Colon (tissue), 2 donors: Measurements from ENCODE around the gene EYA2.

ENCODE experiments used
- FAIRE-seq: peaks from 2 replicates; lab custom pipeline; 2012; peaks lifted over from hg19 to GRCh38; lab: Jason Lieb, UNC
- donor health status: control.
- donor health status: control.

EYA2 gene

DNA sequence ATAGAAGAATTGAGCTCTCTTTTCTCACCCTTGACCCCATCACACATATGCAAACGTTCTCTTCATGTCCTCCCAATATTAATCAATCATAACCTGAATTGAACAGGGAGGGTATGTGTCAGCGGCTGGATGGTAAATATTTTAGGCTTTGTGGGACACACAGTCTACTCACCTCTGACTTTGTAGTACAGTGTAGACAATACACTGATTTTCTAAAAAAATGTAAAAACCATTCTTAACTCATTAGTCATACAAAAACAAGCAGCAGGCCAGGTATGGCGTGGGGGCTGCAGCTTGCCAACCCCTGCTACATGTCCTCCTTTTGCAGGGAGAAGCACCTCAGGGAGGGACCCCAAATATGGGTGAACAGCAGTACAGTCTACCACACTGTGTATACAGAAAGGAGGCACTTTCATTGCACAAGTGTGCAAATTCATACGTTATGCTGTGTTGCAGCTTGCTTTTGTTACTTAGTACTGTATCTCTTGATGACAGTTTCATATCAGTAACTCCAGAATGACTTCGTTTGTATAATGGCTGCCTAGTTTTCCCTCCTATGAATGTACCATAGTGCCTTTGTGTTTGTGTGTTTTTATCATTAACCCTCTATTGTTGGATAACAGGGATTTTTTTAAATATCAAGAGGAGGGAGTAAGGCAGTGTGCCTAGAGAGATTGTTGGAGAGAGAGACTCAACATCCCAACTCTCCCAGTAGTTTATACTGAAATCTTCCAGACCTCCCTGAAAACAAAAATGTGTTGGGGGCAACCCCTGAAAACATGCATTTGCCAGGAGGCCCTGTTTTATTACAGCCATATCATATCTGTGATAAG lies 247.5 kb downstream of the EYA2 start:
- no peak for FAIRE-seq

DNA sequence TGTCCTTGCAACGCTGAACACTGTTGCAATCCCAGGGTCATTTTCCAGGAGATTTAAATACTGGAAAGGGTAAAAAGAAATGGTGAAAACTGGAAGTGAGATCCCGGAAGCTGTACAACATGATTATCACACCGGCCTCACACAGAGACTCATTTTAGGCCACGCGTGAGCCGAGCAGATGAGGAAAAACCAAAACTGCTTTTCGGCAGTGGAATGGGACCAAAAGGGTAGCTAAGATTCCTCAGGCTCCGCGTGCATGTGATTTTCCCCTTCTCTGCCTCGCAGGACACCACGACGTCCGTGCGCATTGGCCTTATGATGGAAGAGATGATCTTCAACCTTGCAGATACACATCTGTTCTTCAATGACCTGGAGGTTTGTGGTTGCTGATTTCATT lies 248.1 kb downstream of the EYA2 start:
- no peak for FAIRE-seq

- no peak for FAIRE-seq
These were observed 249.0 kb downstream of the EYA2 start for GRCh38 chr20:47143657-47144056.

DNA sequence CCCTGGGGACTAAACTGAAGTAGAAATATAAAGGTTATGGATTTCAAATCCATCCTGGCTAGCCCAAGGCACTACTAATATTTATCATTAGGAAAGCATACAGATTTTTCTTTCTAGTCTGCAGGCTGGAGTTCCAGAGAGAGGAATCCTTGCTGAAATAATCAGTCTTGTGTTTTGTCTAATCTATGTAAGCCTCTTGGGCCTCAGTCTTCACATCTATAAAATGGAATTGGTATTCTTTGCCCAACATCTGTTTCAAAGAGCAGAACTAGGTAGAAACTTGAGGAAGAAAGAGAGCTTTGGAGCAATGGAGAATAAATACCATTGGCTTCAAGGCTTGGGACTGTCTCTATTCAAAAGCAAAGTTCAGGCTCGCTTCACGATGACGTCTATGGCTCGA lies 249.8 kb downstream of the EYA2 start:
- FAIRE-seq: no peak

DNA sequence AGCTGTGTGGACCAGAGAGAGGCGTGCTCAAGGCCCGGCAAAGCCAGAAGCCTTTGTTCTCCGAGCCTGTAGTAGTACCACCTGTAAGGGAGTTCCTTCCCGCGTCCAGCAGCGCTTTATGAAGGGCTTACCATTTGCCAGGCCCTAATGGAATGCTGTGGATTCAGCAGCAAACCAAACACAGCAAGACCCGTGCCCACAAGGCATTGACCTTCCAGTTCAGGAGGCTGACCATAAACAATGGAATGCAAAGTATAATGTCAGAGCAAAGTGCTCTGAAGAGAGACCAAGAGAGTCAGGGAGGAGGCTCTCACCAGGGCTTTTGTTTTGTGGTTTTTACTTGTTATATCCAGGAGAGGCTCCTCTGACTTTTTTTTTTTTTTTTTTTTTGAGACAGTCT lies 252.0 kb downstream of the EYA2 start:
- FAIRE-seq: no peak

- no peak for FAIRE-seq
These were observed 253.4 kb downstream of the EYA2 start for GRCh38 chr20:47148059-47148458.

DNA sequence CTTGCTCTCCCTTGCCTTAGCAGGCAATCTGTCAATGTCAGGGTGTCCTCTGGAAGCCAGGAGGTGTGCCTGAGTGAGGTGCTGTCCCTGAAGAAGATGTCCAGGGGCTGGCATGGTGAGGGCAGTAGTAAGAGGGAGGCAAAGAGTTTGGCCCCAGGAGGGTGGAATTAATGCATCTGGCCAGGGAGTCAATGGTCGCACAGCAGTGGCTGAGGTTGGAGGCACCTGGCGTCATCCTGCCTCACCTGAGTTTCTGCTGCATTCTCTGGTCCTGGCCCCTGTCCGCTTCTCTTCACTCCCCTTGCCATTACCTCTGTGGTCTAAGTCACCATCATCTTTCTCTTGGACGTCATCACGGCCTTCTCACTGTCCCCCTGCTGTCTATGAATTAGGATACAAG lies 255.3 kb downstream of the EYA2 start:
- FAIRE-seq: no peak

DNA sequence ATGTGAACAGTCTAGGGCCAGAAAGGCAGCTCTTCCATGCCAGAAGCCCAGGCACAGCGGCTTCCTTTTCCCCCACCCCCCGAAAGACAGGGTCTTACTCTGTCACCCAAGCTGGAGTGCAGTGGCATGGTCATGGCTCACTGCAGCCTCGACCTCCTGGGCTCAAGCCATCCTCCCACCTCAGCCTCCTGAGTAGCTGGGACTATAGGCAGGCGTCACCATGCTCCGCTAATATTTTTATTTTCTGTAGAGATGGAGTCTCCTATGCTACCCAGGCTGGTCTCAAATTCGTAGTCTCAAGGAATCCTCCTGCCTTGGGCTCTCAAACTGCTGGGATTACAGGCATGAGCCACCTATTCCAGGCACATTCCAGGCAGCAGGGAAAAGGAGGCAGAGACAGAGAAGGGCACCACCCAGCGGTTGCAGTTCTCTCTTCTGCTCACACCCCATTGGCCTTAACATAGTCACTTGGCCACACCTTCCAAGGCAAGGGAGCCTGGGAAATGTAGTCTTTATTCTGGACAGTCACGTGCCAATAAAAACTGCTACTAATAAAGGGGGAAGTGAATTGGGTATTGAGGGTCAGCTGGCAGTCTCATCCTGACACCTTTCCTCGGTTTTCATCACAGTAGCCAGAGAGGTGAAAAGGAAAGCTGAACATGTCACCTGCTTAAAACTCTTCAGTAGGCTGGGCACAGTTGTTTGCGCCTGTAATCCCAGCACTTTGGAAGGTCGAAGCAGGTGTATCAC lies 255.9 kb downstream of the EYA2 start:
- no peak for FAIRE-seq

GRCh38 chr20:47152068-47152467 lies 257.4 kb downstream of the EYA2 start:
- no peak for FAIRE-seq

GRCh38 chr20:47154089-47154488 lies 259.4 kb downstream of the EYA2 start:
- FAIRE-seq: no peak

DNA sequence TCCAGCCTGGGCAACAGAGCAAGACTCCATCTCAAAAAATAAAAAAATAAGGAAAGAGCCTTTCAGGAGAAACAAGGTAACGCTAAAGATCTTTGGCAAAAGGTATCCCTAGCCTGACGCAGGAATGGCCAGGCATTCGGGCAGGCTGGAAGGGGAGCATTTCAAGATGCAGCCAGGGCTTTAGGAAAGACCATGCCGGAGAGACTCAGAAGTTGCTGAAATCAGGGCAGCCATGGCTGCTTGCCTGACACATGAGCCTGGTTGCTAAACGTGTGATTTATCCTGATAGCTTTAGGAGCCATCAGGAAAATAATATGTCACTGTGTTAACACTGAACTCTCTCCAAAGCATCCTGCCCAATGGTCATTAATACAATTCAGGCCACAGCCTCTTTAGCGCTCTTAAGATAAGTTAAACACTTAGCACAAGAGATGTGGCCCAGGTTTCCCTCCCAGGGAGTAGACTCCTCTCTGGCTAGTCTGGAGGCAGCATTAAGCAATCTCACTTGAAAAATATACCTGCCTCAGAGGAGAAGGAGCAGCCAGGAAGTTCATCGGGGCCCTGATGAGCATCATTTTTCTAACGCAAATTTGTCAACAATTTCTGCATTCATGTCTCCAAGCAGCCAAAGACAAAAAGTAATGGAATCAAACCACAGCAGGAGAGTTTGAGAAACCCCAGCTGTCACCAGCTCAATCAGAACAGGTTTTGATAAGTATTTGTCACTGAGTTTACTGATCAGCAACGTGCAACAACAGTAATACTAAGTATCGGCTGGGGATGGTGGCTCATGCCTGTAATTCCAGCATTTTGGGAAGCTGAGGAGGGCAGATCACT lies 261.9 kb downstream of the EYA2 start:
- FAIRE-seq: no peak

GRCh38 chr20:47159166-47159565 lies 264.5 kb downstream of the EYA2 start:
- no peak for FAIRE-seq

DNA sequence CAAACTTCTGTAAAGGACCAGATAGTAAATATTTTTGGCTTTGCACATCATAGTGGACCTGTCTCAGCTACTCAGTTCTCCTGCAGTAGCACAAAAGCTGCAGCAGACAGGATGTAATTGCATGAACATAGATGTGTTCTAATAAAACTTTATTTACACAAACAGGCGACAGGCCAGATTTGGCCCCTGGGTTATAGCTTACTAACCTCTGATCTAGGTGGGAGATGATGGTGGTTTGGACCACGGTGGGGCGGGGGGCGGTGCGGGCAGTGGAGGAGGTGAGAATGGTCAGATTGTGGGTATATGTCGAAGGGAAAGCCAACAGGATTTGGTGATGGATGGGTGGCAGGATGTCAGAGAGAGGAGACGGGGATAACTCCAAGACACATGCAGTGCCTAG lies 265.6 kb downstream of the EYA2 start:
- no peak for FAIRE-seq

GRCh38 chr20:47160992-47161391 lies 266.3 kb downstream of the EYA2 start:
- no peak for FAIRE-seq

GRCh38 chr20:47161411-47161810 lies 266.8 kb downstream of the EYA2 start:
- no peak for FAIRE-seq

- no peak for FAIRE-seq
These were observed 269.5 kb downstream of the EYA2 start for GRCh38 chr20:47164140-47164539.

DNA sequence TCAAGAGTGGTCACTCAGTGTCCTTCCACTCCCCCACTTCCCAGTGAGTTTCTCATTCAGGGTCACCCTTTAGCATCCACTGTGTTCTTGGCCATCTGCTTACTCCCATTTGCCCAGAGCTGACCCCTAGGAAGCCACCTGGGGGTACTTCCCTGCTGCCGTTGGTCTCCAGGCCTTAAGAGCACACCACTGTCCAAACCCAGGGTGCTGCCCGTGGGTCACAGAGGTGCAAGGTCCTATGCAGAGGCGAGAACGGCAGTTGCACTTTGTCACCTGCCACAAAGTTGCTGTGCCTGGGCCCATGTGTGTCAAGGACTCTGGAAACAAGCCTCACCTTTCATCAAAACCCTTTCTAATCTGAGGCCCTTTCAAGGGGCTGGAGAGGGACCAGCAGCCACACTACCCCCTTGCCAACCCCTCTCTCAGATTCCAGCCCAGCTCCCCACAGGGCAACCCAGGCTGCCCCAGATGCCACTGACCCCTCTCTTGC lies 270.8 kb downstream of the EYA2 start:
- FAIRE-seq: no peak

GRCh38 chr20:47167846-47168245 lies 273.2 kb downstream of the EYA2 start:
- no peak for FAIRE-seq

- no peak for FAIRE-seq
These were observed 277.9 kb downstream of the EYA2 start for GRCh38 chr20:47172579-47172978.

DNA sequence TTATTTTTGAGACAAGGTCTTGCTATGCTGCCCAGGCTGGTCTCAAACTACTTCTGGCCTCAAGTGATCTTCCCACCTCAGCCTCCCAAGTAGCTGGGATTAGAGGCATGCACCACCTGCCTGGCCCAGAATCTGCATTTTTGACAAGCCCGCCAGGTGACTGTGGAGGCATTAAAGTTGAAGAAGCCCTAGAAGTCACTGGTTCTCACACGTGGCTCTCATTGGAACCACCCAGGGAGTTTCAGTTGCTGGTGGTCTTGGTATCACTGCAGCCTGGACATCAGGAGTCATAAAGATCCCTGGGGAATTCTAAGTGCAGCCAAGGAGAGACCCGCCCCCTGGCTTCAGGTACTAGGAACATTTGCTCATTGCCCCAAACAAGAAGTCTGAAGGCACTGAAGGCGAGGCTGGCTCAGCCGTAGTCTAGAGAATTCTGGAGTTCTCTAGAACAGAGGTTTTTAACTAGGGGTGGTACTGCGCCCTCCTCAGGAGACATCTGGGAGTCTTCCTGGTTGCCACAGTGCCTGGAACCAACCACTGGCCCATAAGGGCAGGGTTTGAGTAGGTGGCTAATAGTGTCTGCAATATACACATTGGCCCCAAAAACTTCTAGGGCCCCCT lies 279.1 kb downstream of the EYA2 start:
- FAIRE-seq: no peak

- FAIRE-seq: no peak
These were observed 280.0 kb downstream of the EYA2 start for GRCh38 chr20:47174456-47175243.
